HepG2 (cell line): ENCODE measurements around the gene TP73.

Experiments
- SMAD9 ChIP-seq: sonication (generic); formaldehyde crosslinking; IDR thresholded peaks from 2 replicates; pipeline ENCODE4 v1.5.1; 2020; ENCODE audit warnings: mild to moderate bottlenecking, missing genetic modification reagents
- SOX13 ChIP-seq, 3 experiments: fragments of 450-650 bp in 1 of 3; sonication (generic) in 1 of 3; formaldehyde crosslinking in 1 of 3; IDR thresholded peaks in 2 of 3; conservative IDR thresholded peaks in 1 of 3; 2 replicates each; pipeline versions ENCODE4 v1.5.0 to v1.6.1; 2016 to 2020; ENCODE audit warnings: antibody characterized with exemption in 1 of 3, mild to moderate bottlenecking in 1 of 3, missing compliant biosample characterization in 1 of 3, missing genetic modification reagents in 1 of 3, moderate library complexity in 1 of 3
- ZFP36 ChIP-seq: fragments of 150-350 bp; IDR thresholded peaks from 2 replicates; pipeline ENCODE4 v1.6.1; 2018; ENCODE audit warnings: borderline replicate concordance, low read length, low read depth; ENCODE audit not compliant: partially characterized antibody
- TF ChIP-seq, protein P1 (sequence below): sonication (generic); formaldehyde crosslinking; IDR thresholded peaks from 2 replicates; pipeline ENCODE4 v1.5.0; 2020; ENCODE audit warnings: mild to moderate bottlenecking, missing genetic modification reagents, moderate library complexity

DNA sequence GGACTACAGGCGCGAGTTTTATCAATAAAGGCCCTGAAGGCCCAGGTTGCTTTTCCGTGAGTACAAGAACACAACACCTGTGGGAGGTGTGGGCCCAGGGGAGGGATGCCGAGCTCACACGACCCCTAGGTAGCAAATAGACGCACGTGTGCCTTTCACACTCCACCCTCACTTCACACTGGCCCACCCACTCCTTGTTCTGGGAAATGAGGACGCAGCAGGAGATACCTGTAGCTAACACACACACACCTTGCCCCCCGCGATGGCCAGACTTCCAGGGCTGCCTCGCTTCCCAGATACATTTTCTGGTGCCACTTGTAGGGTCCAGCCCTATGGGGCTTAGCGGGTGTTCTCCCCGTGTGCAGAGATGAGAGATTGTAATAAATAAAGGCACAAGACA lies 95.6 kb downstream of the TP73 start:
- TF ChIP-seq SOX13 (IDR thresholded peaks at IDR 0.05): no peak
- TF ChIP-seq SOX13 (CRISPR knock-in tag; conservative IDR thresholded peaks at IDR 0.05 in 1 of 2, IDR thresholded peaks at IDR 0.05 in 1 of 2): no peak
- TF ChIP-seq, protein P1, sequence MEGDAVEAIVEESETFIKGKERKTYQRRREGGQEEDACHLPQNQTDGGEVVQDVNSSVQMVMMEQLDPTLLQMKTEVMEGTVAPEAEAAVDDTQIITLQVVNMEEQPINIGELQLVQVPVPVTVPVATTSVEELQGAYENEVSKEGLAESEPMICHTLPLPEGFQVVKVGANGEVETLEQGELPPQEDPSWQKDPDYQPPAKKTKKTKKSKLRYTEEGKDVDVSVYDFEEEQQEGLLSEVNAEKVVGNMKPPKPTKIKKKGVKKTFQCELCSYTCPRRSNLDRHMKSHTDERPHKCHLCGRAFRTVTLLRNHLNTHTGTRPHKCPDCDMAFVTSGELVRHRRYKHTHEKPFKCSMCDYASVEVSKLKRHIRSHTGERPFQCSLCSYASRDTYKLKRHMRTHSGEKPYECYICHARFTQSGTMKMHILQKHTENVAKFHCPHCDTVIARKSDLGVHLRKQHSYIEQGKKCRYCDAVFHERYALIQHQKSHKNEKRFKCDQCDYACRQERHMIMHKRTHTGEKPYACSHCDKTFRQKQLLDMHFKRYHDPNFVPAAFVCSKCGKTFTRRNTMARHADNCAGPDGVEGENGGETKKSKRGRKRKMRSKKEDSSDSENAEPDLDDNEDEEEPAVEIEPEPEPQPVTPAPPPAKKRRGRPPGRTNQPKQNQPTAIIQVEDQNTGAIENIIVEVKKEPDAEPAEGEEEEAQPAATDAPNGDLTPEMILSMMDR (CRISPR knock-in tag): no peak
- no peak for TF ChIP-seq ZFP36
- TF ChIP-seq SMAD9 (CRISPR knock-in tag): no peak
